Naive thymus-derived CD8-positive, alpha-beta T cell (primary cell): ENCODE data around the gene PXDN. TPM values are rescaled to one million over a fixed set of nuclear protein-coding genes. Genes with fewer than 3 reads are reported as not detected.

ENCODE experiments used
- ATAC-seq, 2 donors: fragments of 150-1000 bp; cut with Tn5 transposase in 1 of 2; sonication (Bioruptor Pico), chemical (Tn5 transposase) in 1 of 2; 1 replicate in 1 of 2; 2 replicates in 1 of 2; pipeline ENCODE4 v1.10.0; 2021; ENCODE audit warnings: mild to moderate bottlenecking in 2 of 2, moderate library complexity in 2 of 2
- POLR2A ChIA-PET: fragments of 350-600 bp; sonication (Branson Sonifier 250); formaldehyde crosslinking; loops from one replicate; lab custom pipeline; 2021; ENCODE audit warnings: antibody characterized with exemption; lab: Charles Lee
- DNase-seq, 10 donors: peaks; one replicate each; pipeline versions ENCODE4 v3.0.0 to v3.0.0-alpha.2; 2020 to 2022
- H3K27ac Mint-ChIP-seq, 10 donors: one replicate each; pipeline ENCODE4 v1.8.0; 2020 to 2022; ENCODE audit warnings: mild to moderate bottlenecking in 10 of 10, mixed read lengths in 10 of 10, moderate library complexity in 4 of 10, inconsistent platforms in 1 of 10
- H3K27me3 Mint-ChIP-seq, 5 donors: one replicate each; pipeline ENCODE4 v1.8.0; 2021 to 2022; ENCODE audit warnings: mixed read lengths in 5 of 5
- H3K36me3 Mint-ChIP-seq, 3 donors: one replicate each; pipeline ENCODE4 v1.8.0; 2020 to 2022; ENCODE audit warnings: mixed read lengths in 3 of 3, mild to moderate bottlenecking in 2 of 3, inconsistent platforms in 1 of 3
- H3K4me1 Mint-ChIP-seq, 4 donors: one replicate each; pipeline ENCODE4 v1.8.0; 2021 to 2022; ENCODE audit warnings: mixed read lengths in 4 of 4
- H3K4me3 Mint-ChIP-seq, 10 donors: one replicate each; pipeline ENCODE4 v1.8.0; 2020 to 2022; ENCODE audit warnings: mild to moderate bottlenecking in 10 of 10, mixed read lengths in 10 of 10, moderate library complexity in 6 of 10, inconsistent platforms in 1 of 10
- H3K9me3 Mint-ChIP-seq, 9 donors: one replicate each; pipeline ENCODE4 v1.8.0; 2020 to 2022; ENCODE audit warnings: mixed read lengths in 9 of 9, mild to moderate bottlenecking in 3 of 9, inconsistent platforms in 1 of 9, moderate library complexity in 1 of 9
- polyA plus RNA-seq, 3 donors: library from polyadenylated mRNA; unstranded; fragments of 300-500 nt; fragmentation: Illumina TruSeq; gene quantifications; one replicate each; pipeline ENCODE4 v1.2.3, GENCODE V29; 2021
- total RNA-seq, 8 experiments: library from RNA in 2 of 8; stranded (reverse) in 2 of 8; gene quantifications; one replicate each; pipeline ENCODE4 v1.2.3 and lab custom pipeline; 2021 to 2026

Gene PXDN
- total and polyA plus RNA-seq, 5 experiments from 2014 or later, result 0.42 to 2.0 (median 1.4) TPM

GRCh38 chr2:1619556-1619955 lies 124.8 kb downstream of the PXDN start:
- H3K27me3 Mint-ChIP-seq, result peaks cover 2 to 9% (median 5%) of the 10 kb centered on the region in 5 donors
- no peak overlapping the region for H3K27ac Mint-ChIP-seq
- POLR2A ChIA-PET, result no interaction called here
- ATAC-seq, result no peak
- no peaks in the 10 kb centered on the region for H3K36me3 Mint-ChIP-seq
- no peak for DNase-seq
- H3K4me1 Mint-ChIP-seq, result peaks cover 0 to 8% (median 0%) of the 10 kb centered on the region in 4 donors
- H3K4me3 Mint-ChIP-seq, result no peak overlapping the region
- H3K9me3 Mint-ChIP-seq, result peaks cover 0 to 5% (median 0%) of the 10 kb centered on the region in 9 donors

GRCh38 chr2:1618974-1619373 lies 125.3 kb downstream of the PXDN start:
- ATAC-seq (no peak), DNase-seq (no peak)
- POLR2A ChIA-PET, result no interaction called here
- H3K27ac Mint-ChIP-seq, result no peak overlapping the region
- H3K27me3 Mint-ChIP-seq, result peaks cover 2 to 9% (median 7%) of the 10 kb centered on the region in 5 donors
- peaks cover 0 to 10% (median 0%) of the 10 kb centered on the region in 4 donors for H3K4me1 Mint-ChIP-seq
- peaks cover 0 to 5% (median 0%) of the 10 kb centered on the region in 9 donors for H3K9me3 Mint-ChIP-seq
- no peak overlapping the region for H3K4me3 Mint-ChIP-seq
- no peaks in the 10 kb centered on the region for H3K36me3 Mint-ChIP-seq

- no peak for ATAC-seq
- H3K9me3 Mint-ChIP-seq, result peaks cover 0 to 5% (median 0%) of the 10 kb centered on the region in 9 donors
- no peak for DNase-seq
- H3K36me3 Mint-ChIP-seq, result no peaks in the 10 kb centered on the region
- H3K4me3 Mint-ChIP-seq, result no peak overlapping the region
- H3K27ac Mint-ChIP-seq, result no peak overlapping the region
- H3K4me1 Mint-ChIP-seq, result peaks cover 0 to 14% (median 0%) of the 10 kb centered on the region in 4 donors
- H3K27me3 Mint-ChIP-seq, result peaks cover 2 to 8% (median 6%) of the 10 kb centered on the region in 5 donors
- POLR2A ChIA-PET, result no interaction called here
These were observed 125.9 kb downstream of the PXDN start for GRCh38 chr2:1618191-1618961.

GRCh38 chr2:1617425-1618021 lies 126.8 kb downstream of the PXDN start:
- no peak for ATAC-seq
- Mint-ChIP-seq H3K36me3 (no peaks in the 10 kb centered on the region), H3K4me3 (no peak overlapping the region), H3K27me3 (peaks cover 2 to 7% (median 4%) of the 10 kb centered on the region in 5 donors), H3K4me1 (peaks cover 0 to 14% (median 0%) of the 10 kb centered on the region in 4 donors), H3K27ac (no peak overlapping the region), H3K9me3 (peaks cover 0 to 5% (median 0%) of the 10 kb centered on the region in 9 donors)
- DNase-seq, result no peak
- POLR2A ChIA-PET, result no interaction called here

GRCh38 chr2:1614564-1614963 lies 129.8 kb downstream of the PXDN start:
- Mint-ChIP-seq H3K4me1 (peaks cover 0 to 22% (median 0%) of the 10 kb centered on the region in 4 donors), H3K4me3 (peak overlapping the region in 1 of 10 donors; percentile 74), H3K27me3 (peaks cover 3 to 15% (median 12%) of the 10 kb centered on the region in 5 donors), H3K36me3 (no peaks in the 10 kb centered on the region), H3K9me3 (peaks cover 0 to 4% (median 0%) of the 10 kb centered on the region in 9 donors), H3K27ac (no peak overlapping the region)
- DNase-seq, result no peak
- ATAC-seq, result no peak
- POLR2A ChIA-PET, result no interaction called here

GRCh38 chr2:1613731-1614354 lies 130.5 kb downstream of the PXDN start:
- POLR2A ChIA-PET, result no interaction called here
- peaks cover 0 to 27% (median 0%) of the 10 kb centered on the region in 4 donors for H3K4me1 Mint-ChIP-seq
- H3K4me3 Mint-ChIP-seq, result no peak overlapping the region
- no peaks in the 10 kb centered on the region for H3K36me3 Mint-ChIP-seq
- H3K27ac Mint-ChIP-seq, result no peak overlapping the region
- peaks cover 0 to 4% (median 0%) of the 10 kb centered on the region in 9 donors for H3K9me3 Mint-ChIP-seq
- ATAC-seq, result no peak
- DNase-seq, result no peak
- peaks cover 5 to 15% (median 12%) of the 10 kb centered on the region in 5 donors for H3K27me3 Mint-ChIP-seq

- H3K4me1 Mint-ChIP-seq, result peaks cover 0 to 27% (median 0%) of the 10 kb centered on the region in 4 donors
- peaks cover 5 to 15% (median 13%) of the 10 kb centered on the region in 5 donors for H3K27me3 Mint-ChIP-seq
- ATAC-seq, result no peak
- no peak overlapping the region for H3K27ac Mint-ChIP-seq
- POLR2A ChIA-PET, result no interaction called here
- H3K36me3 Mint-ChIP-seq, result no peaks in the 10 kb centered on the region
- peaks cover 0 to 4% (median 0%) of the 10 kb centered on the region in 9 donors for H3K9me3 Mint-ChIP-seq
- no peak overlapping the region for H3K4me3 Mint-ChIP-seq
- DNase-seq, result no peak
These were observed 131.3 kb downstream of the PXDN start for GRCh38 chr2:1613078-1613445.

GRCh38 chr2:1612391-1613077 lies 131.8 kb downstream of the PXDN start:
- peaks cover 5 to 15% (median 13%) of the 10 kb centered on the region in 5 donors for H3K27me3 Mint-ChIP-seq
- DNase-seq (no peak), ATAC-seq (no peak)
- no peak overlapping the region for H3K27ac Mint-ChIP-seq
- no peaks in the 10 kb centered on the region for H3K36me3 Mint-ChIP-seq
- POLR2A ChIA-PET, result no interaction called here
- H3K4me3 Mint-ChIP-seq, result no peak overlapping the region
- H3K4me1 Mint-ChIP-seq, result peaks cover 0 to 27% (median 0%) of the 10 kb centered on the region in 4 donors
- H3K9me3 Mint-ChIP-seq, result peaks cover 0 to 4% (median 0%) of the 10 kb centered on the region in 9 donors

- Mint-ChIP-seq H3K4me1 (peaks cover 0 to 27% (median 0%) of the 10 kb centered on the region in 4 donors), H3K27me3 (peaks cover 5 to 18% (median 16%) of the 10 kb centered on the region in 5 donors), H3K36me3 (no peaks in the 10 kb centered on the region), H3K4me3 (no peak overlapping the region), H3K27ac (peak overlapping the region in 1 of 10 donors; percentile 37), H3K9me3 (peaks cover 0 to 4% (median 0%) of the 10 kb centered on the region in 9 donors)
- POLR2A ChIA-PET, result no interaction called here
- ATAC-seq, result no peak
- DNase-seq, result no peak
These were observed 132.4 kb downstream of the PXDN start for GRCh38 chr2:1611886-1612285.

- Mint-ChIP-seq H3K36me3 (no peaks in the 10 kb centered on the region), H3K4me1 (peaks cover 0 to 28% (median 0%) of the 10 kb centered on the region in 4 donors), H3K27ac (no peak overlapping the region), H3K9me3 (peaks cover 0 to 4% (median 0%) of the 10 kb centered on the region in 9 donors), H3K27me3 (peaks cover 9 to 25% (median 22%) of the 10 kb centered on the region in 5 donors), H3K4me3 (no peak overlapping the region)
- POLR2A ChIA-PET, result no interaction called here
- ATAC-seq, result no peak
- no peak for DNase-seq
These were observed 134.2 kb downstream of the PXDN start for GRCh38 chr2:1610096-1610485.

- POLR2A ChIA-PET, result no interaction called here
- Mint-ChIP-seq H3K36me3 (no peaks in the 10 kb centered on the region), H3K9me3 (peaks cover 0 to 2% (median 0%) of the 10 kb centered on the region in 9 donors), H3K27ac (peak overlapping the region in 1 of 10 donors; percentile 35), H3K27me3 (peaks cover 8 to 25% (median 21%) of the 10 kb centered on the region in 5 donors), H3K4me1 (peaks cover 0 to 25% (median 0%) of the 10 kb centered on the region in 4 donors), H3K4me3 (no peak overlapping the region)
- no peak for DNase-seq
- ATAC-seq, result no peak
These were observed 134.7 kb downstream of the PXDN start for GRCh38 chr2:1609485-1610095.

- ATAC-seq (no peak), DNase-seq (no peak)
- Mint-ChIP-seq H3K36me3 (no peaks in the 10 kb centered on the region), H3K4me3 (no peak overlapping the region), H3K27me3 (peaks cover 7 to 25% (median 18%) of the 10 kb centered on the region in 5 donors), H3K27ac (no peak overlapping the region), H3K9me3 (no peaks in the 10 kb centered on the region), H3K4me1 (peaks cover 0 to 23% (median 0%) of the 10 kb centered on the region in 4 donors)
- POLR2A ChIA-PET, result no interaction called here
These were observed 135.3 kb downstream of the PXDN start for GRCh38 chr2:1609040-1609439.
